UCSD-AML1 (cell line): ENCODE data around the gene AKT1.
"Not testable (repeated sequence)": the region's sequence is repeated elsewhere in the genome, so short reads cannot be mapped to it uniquely, and the experiment has no call there.

Source experiments
- DNase-seq: peaks from one replicate; lab custom pipeline; 2025; ENCODE audit not compliant: unreplicated experiment; lab: John Stamatoyannopoulos, UW

AKT1 gene

DNA sequence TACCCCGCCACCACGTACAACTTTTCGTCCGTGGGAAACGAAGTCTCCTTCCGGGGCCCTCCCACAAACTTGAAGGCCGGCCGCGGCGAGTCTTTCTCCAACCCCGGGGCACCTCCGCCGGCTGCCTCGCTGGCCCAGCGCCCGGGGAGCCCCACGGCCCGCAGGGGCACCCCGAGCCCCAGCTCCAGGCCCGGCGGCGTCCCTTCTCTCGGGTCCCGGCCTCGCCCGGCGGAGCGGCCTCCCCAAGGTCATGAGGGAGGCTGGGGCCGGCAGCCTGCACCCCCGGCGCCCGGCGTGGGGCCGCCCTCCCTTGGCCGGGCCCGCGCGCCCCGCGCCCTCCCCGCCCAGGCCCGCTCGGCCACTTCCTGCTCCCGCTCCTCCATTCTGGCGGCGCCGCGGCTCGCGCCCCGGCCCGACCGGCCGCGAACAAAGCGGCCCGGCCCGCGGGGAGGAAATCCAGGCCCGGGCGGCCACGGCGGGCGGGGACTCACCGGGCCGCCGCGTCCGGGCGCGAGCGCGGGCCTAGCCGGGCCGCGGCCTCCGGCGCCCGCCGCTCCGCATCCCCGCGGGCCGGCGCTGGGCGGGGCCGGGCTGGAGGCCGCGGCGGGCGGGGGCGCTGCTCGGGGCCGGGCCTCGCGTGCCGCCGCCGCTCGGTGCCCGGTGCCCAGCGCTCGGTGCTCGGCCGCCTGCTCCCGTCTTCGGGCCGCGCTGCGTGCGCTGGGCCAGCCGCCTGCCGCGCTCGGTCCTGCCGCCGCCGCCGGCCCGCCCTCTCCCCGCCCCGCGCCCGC lies at the start of gene AKT1:
AKT1 (minus strand) TSS at position 756 of the 788 bp plus-strand sequence. CDS start 3,105 bp downstream, outside the sequence.
- no peak for DNase-seq

DNA sequence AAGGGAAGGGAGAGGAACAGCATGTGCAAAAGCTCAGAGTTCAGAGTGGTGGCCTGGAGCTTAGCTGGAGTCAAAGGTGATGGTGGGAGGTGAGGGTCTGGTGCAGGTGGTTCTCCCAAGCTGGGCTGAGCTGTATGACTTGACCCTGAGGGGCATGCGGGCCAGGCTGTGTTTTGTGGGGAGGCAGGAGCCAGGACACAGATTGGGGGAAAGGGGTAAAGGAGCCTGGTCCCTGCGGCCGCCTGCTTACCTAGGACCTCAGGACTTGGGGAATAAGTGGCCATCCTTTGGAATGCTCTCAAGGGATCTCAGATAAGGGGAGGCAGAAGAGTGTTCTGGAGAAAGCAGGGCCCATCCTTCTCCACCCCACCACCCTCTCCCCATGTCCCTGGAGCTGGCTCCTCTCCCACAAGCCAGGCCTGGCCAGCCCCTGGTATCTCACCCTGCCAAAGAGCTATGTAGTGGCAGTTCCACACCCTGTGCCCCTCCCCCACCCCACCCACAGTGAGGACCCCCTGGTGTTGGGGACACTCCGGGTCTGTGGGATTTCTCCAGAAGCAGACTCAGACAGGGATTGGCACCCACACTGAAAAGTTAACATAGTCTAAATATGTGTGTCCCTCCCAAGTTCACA lies 49.6 kb upstream of the AKT1 start:
- no peak for DNase-seq

GRCh38 chr14:104844306-104845032 lies 48.9 kb upstream of the AKT1 start:
- DNase-seq, result no peak

- no peak for DNase-seq
These were observed 48.1 kb upstream of the AKT1 start for GRCh38 chr14:104843442-104844305.

GRCh38 chr14:104843006-104843405 lies 47.5 kb upstream of the AKT1 start:
- DNase-seq, result no peak

- DNase-seq, result no peak
These were observed 46.2 kb upstream of the AKT1 start for GRCh38 chr14:104841730-104842129.

DNA sequence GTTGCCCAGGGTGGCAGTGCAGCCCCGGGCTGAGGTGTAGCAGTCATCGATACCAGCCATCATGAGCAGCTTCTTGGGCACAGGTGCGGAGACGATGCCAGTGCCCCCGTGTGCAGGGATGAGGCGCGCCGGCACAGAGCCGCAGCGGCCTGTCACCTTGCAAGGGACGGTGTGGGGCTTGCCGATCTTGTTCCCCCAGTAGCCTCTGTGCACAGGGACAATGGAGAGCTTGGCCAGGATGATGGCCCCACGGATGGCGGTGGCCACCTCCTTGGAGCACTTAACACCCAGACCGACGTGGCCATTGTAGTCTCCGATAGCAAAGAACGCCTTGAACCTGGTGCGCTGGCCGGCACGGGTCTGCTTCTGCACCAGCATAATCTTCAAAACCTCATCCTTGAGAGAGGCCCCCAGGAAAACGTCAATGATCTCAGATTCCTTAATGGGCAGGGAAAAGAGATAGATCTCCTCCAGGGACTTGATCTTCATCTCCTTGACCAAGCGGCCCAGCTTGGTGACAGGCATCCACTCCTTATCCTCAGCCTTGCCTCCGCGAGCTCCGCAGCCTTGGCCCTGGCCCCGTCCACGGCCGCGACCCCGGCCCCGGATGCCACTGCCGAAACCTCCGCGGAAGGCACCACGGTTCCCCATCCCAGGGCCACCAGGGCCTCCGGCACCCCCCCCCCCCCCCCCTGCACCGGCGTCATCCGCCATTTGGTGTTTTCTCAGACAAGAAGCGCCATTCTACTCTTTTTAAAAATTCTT lies 40.8 kb upstream of the AKT1 start:
- DNase-seq, result not testable (repeated sequence)

GRCh38 chr14:104830781-104831180 lies 35.2 kb upstream of the AKT1 start:
- no peak for DNase-seq

DNA sequence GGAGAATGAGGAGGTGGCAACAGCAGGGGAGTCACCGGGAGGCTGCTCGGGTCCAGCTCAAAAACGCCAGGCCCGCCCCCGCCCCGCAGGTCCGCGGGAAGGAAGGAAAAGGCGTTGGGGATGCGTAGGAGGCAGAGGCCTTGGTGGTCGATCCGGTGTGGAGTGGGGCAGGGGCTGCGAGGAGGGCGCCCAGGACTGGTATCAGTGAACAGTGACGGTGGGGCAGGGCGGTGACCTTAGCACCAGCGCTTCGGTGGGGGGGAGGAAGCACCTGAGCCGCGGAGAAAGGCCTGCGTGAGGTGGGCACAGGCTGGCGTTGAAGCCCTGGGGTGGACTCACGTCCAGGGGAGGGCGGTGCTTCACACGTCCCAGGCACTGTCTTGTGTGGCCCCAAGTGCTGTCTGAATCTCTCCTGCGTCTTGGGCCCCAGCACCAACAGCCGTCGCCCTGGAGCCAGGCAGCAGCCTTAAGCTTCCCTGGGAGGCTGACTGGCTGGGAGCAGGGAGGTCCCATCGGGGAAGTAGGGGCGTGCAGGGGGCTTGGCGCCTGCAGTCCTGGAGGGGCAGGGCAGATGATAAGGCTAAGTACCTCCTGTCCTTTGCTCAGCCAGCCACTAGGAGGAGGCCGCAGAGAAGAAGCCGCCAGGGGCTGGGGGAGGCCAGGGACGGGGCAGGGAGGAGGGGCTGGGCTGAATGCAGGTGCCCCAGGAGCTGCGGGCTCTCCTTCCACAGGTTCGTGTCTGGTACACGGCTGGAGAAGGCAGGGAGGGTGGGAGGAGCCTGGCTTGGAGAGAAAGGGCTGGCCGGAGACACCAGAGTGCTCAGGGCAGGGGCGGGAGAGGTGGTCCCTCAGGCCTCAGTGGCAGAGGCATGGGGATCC lies 31.9 kb upstream of the AKT1 start:
- DNase-seq, result peak; percentile 52

DNA sequence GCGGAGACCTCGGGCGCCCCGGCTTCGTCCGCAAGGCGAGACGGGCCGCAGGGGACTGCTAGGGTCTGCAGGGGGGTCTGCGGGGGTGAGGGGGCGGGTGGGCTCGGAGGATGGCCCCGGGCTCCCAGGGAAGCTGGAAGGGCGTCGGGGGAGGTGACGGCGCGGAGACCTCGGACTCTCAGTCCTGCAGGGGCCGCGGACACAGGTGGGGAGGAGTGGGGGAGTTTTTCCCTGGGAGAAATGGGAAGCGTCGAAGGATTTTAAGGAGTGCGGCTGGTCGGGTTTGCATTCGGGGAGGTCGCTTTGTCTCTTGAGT lies 31.3 kb upstream of the AKT1 start:
- no peak for DNase-seq

DNA sequence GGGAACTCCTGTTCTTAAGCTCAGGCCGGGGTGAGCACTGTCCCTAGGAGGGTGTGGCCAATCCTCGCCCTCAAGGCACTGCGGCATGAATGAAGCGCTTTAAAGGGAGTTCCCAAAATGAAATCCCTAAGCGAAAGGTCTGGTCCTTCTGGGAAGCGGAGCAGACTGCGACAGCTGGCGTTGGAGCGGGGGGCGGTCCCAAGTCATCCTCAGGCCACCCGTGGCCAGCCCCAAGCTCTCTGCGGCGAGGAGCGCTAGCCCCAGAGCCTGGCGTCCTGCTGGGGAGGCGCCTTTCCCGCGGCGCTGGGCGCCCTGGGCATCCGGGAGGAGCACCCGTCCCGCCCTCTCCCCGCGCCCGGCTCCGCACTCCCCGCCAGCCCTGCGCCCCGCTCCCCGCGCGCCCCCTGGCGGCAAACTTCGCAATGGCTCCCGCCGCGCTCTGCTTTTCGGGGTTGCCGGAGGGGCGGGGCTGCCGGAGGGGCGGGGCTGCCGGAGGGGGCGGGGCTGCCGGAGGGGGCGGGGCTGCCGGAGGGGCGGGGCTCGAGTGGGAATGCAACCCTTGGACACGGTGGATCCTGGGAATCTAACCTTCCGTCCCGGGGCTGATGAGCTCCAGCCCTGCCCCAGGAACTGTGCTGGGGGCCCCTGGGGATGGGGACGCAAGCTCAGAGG lies 30.8 kb upstream of the AKT1 start:
- DNase-seq, result peak; percentile 88

GRCh38 chr14:104824353-104824997 lies 28.9 kb upstream of the AKT1 start:
- no peak for DNase-seq

DNA sequence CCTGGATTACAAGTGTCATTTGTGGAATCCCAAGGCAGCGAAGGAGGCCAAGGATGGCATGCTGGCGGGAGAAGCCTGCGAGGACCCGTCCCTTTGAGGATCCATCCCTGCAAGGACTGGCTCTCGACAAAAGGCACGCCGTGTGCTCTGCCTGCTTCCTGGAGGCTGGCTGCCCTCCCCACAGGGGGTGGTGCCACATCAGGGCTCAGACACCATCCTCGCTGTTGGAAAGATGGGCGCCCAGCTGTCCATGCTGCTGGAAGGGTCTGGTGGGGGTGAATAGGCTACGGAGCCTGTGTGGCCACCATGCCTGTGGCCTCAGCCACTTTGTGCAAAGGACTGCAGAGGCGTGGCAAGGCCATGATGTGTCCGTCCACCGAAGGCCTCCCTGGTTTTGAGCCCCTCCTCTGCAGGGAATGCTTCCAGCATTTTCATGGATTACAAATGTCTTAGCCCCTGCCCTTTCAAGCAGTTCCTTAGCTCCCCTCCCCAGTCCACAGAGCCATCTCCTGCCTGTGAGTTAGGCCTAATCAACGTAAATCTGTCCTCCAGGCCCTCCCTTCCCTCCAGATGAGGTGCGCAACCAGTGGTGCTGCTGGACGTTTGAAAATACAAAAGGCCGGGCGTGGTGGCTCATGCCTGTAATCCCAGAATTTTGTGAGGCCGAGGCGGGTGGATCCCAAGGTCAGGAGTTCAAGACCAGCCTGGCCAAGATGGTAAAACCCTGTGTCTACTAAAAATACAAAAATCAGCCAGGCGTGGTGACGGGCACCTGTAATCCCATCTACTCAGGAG lies 27.5 kb upstream of the AKT1 start:
- no peak for DNase-seq

DNA sequence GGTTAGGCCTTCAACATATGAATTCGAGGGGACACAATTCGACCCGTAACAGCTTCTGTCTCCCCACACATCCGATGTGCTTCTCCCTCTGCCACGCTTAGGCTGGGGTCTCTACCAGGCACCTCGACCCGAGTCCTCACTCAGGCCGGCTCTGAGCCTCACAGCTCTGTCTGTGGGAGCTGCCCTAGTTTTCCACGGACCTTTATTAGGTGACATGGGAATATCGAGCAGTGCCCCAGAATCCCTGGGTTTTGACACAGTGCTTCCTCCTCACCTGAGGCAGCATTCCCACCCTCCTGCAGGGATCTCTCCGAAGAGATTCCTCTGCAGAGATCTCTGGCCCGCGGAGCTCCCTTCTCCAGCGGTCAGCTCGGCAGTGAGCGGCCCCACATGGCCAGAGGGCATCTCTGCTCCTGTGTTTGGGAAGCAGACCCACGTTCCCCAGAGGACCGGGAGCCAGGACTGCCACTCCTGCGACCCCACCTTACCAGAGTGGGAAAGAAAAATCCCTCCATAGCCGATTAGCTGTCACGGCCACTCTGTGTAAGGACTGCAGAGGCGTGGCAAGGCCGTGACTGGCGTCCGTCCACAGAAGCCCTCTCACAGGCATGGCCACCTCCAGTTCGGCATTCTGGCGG lies 26.5 kb upstream of the AKT1 start:
- DNase-seq, result no peak

GRCh38 chr14:104821229-104821945 lies 25.8 kb upstream of the AKT1 start:
- no peak for DNase-seq

GRCh38 chr14:104820669-104821228 lies 25.2 kb upstream of the AKT1 start:
- DNase-seq, result peak; percentile 47
